Measurements from ENCODE around the gene CD9.
A peak's percentile ranks its signal among the peaks of the same experiment; 100 is the strongest.

CD9 gene

GRCh38 chr12:6222078-6222654 is 22.0 kb downstream of the CD9 start:
- no peak for DNase-seq

DNA sequence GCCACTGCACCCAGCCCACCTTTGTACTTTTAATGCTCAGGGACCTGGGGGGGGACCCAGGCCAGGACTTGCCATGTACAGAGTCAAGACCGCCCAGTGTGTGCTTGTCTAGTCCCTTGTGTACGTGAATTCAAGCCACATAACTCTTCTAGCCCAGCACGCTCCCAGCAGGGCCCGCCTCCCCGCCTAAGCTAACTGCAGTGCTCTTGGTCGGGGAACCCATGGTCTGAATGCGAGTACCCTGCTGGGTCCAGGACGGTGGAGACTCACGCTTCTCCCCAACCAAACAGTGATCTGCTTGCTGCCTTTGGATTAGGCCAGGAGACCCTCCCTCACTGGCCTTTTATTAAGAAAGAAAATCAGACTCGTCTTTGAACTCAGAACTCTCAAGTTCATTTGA is 23.3 kb downstream of the CD9 start:
- no peak for DNase-seq

GRCh38 chr12:6224550-6224949 is 24.4 kb downstream of the CD9 start:
- no peak for DNase-seq

DNA sequence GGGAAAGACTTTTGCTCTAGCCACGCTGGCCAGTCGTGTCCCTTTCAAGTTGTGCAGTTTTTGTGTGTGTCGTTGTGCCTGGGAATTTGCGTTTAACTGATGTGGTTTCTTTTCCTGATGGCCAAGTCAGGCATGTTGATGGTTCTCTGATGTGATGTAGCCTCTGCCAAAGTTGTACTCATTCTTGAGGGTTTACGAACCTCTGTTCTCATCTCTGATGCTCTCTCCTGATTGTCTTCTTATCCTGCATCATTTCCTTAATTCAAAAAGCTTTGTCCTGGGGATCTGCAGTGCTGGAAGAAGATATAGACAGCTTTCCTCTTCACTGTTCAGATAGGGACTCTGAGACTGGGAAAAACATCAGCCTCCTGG is 25.4 kb downstream of the CD9 start:
- DNase-seq = no peak

DNA sequence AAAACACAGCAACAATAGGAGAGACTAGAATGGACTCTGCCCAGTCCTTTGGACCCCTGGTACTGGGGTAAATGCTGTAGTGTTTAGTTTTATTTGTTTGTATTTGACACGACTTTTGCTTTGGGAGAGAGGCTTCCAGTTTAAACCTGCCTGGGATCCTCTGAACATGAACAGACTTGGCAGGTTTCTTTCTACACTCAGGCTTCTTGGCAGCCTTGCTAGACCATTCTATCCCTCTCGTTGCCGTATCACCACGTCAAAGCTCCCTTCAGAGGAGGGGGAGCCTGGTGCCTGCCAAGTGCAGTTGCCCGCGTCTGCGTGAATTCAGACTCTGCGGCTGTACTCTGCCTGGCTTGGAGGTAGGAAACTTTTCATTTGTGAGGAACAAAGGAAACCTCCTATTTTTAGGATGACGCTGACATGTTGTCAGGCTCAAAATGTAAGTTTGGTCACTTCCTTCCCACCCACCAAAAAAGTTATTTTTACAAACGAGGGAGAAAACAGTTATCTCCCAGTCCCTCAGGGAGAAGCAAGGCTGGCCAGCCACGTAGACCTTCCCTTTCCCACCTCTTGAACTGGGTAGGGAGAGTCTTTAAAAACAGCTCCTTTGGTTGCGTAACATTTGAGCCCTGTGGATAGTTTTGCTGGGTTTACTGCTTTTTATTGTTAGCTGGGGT is 25.9 kb downstream of the CD9 start:
- DNase-seq = no peak

- DNase-seq = no peak
Measured at GRCh38 chr12:6226679-6227051, 26.5 kb downstream of the CD9 start.

DNA sequence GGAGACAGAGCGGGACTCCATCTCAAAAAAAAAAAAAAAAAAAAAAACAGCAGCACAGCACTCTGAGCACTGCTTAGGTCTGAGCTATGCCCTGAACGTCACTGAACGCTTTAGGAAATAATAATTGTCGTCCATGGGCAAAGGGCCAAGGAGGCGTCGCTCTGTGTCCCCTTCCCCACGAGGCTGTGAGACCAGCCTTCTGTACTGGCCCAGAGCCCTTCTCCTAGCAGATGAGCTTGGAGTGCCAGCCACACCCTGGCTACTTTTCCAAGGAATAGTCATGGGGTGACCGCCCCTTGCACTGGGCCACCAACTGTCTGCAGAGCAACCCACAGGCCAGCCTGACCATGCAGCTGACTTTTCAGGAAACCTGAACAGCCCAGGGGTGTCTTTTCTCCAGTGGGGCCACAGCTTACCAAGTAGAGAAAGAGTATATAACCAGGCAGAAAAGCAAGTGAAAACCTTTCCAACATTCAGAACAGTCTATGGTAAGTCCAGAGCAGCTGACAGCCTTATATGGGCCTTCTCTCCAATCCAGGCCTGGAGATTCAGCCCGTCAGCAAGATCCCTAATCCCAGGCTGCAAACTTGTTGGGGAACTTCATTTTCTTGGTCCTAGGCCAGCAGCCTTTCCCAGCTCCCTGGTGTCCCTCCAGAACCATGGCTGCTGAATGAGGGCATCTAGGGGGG is 28.5 kb downstream of the CD9 start:
- DNase-seq = no peak

- DNase-seq = peak; percentile 22
Measured at GRCh38 chr12:6229224-6230218, 29.3 kb downstream of the CD9 start.

- DNase-seq = no peak
Measured at GRCh38 chr12:6230321-6231110, 30.3 kb downstream of the CD9 start.

DNA sequence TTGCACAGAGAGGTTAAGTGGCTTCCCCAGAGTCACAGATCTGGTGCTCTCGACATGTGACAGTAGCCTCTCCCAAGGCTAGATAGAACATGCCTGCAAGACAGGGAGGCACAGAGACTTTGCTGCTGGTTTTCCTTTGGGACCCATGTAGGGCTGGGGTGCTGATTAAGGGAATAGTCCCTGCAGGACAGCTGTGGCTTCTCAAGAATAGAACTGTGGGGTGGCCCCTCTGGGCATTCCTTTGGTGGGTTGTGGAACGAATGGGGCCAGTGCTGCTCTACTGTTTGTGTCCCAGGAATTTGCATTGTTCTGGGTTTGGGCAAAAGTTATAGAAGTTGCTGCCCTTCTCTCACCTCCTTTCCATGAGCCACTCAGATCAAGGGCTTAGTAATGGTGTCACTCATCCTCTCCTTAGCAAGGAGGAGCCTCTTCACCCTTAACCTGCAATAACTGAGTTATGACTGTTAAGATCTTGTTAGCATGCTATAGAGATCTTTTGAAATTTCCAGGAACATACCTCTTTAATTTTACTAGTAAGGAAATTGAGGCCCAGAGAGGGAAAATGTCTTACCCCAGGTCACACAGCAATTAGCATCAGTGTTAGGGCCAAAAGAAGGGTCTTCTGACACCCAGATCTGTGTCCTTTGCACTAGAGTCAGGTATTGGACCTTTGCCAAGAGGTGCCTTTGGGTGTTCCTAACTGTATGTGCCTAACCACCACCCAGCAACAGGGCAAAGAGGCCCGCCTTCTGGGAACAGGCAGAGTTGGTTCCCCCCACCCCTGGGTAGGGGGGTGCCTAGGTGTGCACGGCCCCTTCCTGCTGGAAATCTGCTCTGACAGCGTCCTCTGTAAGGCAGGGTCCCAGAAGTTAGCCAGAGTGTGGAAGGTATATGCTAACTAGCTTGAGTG is 31.4 kb downstream of the CD9 start:
- no peak for DNase-seq

- no peak for DNase-seq
Measured at GRCh38 chr12:6233121-6233971, 33.1 kb downstream of the CD9 start.

DNA sequence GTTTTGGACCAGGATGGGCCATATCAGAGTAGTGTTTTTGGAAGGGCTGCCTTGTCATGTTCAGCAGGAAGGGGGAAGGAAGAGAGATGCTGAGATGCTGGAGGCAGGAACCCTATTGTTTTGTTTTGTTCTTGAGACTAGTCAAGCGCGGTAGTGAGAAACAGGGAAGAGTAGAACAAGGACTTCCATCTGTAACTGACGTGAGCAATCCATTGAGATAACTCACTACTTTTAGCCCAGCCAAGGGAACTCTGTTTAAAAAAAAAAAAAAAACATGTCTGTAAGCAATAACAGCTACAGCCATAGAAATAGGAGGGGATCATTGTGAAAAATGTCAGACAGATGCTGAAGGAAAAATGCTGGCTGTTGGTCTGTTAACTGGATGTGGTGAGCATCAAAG is 34.0 kb downstream of the CD9 start:
- DNase-seq = no peak

GRCh38 chr12:6234906-6235305 is 34.7 kb downstream of the CD9 start:
- DNase-seq = no peak

DNA sequence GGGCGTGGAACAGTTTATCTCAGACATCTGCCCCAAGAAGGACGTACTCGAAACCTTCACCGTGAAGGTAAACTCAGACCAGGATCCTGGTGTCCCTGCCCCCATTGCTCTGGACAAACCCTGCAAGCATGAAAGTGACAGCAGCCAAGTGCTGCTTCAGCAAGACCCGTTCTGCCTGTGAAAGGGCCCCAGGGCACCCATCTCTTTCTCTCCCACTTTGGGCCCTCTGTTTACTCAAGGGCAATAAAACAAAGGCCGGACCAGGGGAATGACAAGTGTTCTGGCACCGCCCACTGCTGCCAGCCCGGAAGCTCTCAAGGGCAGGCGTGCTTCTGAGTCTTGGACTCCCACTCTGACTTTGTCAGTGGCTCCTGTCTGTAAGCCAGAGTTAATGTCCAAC is 35.3 kb downstream of the CD9 start:
- peak; percentile 54 for DNase-seq

- DNase-seq = no peak
Measured at GRCh38 chr12:6235906-6236640, 35.9 kb downstream of the CD9 start.

- DNase-seq = no peak
Measured at GRCh38 chr12:6236641-6236940, 36.4 kb downstream of the CD9 start.

GRCh38 chr12:6237830-6238229 is 37.6 kb downstream of the CD9 start:
- no peak for DNase-seq

GRCh38 chr12:6238875-6239274 is 38.7 kb downstream of the CD9 start:
- DNase-seq = no peak

GRCh38 chr12:6241495-6241894 is 41.3 kb downstream of the CD9 start:
- DNase-seq = no peak

DNA sequence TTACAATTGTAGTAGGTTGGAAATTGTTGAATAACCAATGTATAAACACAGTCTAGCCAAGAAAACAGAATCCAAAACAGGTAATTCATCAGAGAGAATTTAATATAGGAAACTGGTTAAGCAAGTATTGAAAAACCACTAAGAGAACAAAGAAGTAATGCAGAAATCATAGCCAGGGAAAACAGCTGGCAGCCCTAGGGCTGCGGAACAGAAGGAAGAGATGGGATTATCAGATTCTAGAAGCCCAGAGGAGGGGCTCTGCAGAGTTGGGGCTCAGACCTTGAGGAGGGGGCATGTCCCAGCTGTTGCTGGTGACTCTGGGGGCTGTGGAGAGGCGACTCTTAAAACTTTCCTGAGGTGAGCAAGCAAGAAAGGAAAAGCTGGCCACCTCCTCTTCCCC is 49.4 kb downstream of the CD9 start:
- DNase-seq = no peak
